ENCODE measurements around the gene ANO7. TPM values are rescaled to one million over a fixed set of nuclear protein-coding genes. Genes with fewer than 3 reads are reported as not detected.

ANO7 gene
- total and polyA plus RNA-seq, 11 donors = 0.67 to 3.0 (median 1.1) TPM

DNA sequence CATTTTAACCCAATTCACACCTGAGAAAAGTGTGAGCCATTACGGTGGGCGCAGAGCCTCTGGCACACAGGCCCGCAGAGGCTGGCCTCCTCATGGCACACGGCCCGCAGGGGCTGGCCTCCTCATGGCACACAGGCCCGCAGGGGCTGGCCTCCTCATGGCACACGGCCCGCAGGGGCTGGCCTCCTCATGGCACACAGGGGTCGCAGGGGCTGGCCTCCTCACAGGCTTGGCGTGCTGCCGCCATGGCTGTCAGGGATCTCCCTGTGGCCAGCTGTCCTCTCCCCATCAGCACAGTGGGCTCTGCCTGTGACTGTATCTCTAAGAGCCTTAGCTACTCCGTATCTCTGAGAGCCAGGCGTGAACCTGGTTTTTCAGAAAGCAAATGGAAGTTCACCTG, 24.6 kb downstream of the ANO7 start:
- H3K9me3 ChIP-seq = no peaks in the 10 kb centered on the region
- H3K4me3 ChIP-seq = no peak overlapping the region
- H3K4me1 ChIP-seq = peaks cover 0 to 5% (median 0%) of the 10 kb centered on the region in 12 donors
- no peak for DNase-seq
- H3K27ac ChIP-seq = no peak overlapping the region
- ATAC-seq = no peak
- intact Hi-C loops (cut with DNase I) = loop anchor here in 1 of 10 donors (5.0 to 10.0 kb wide), 2 partner anchors 61 to 108 kb away; partner anchors contain the start of genes MTERF4 and PPP1R7
- H3K36me3 ChIP-seq = no peaks in the 10 kb centered on the region
- no peak for TF ChIP-seq CTCF (IDR thresholded peaks at IDR 0.05)
- TF ChIP-seq POLR2A (IDR thresholded peaks at IDR 0.05) = no peak
- 79 to 86% (median 84%) methylated on average over 13 of the region's 13 CpGs for WGBS, 4 donors
- H3K27me3 ChIP-seq = no peaks in the 10 kb centered on the region

- H3K4me1 ChIP-seq = peaks cover 0 to 10% (median 2%) of the 10 kb centered on the region in 12 donors
- no peaks in the 10 kb centered on the region for H3K9me3 ChIP-seq
- H3K27ac ChIP-seq = no peak overlapping the region
- DNase-seq = no peak
- H3K36me3 ChIP-seq = no peaks in the 10 kb centered on the region
- H3K4me3 ChIP-seq = no peak overlapping the region
- H3K27me3 ChIP-seq = no peaks in the 10 kb centered on the region
- 65 to 71% (median 69%) methylated on average over 4 to 7 of the region's 7 CpGs for WGBS, 4 donors
- TF ChIP-seq POLR2A (IDR thresholded peaks at IDR 0.05) (no peak), CTCF (IDR thresholded peaks at IDR 0.05) (no peak)
- no peak for ATAC-seq
- intact Hi-C loops (cut with DNase I) = loop anchor here in 1 of 10 donors (5.0 to 10.0 kb wide), 2 partner anchors 61 to 109 kb away; partner anchors contain the start of genes MTERF4 and PPP1R7
These were observed 25.1 kb downstream of the ANO7 start for GRCh38 chr2:241213567-241213966.

- Histone ChIP-seq H3K27ac (no peak overlapping the region), H3K4me3 (no peak overlapping the region), H3K27me3 (no peaks in the 10 kb centered on the region), H3K9me3 (no peaks in the 10 kb centered on the region), H3K36me3 (no peaks in the 10 kb centered on the region), H3K4me1 (peaks cover 0 to 16% (median 9%) of the 10 kb centered on the region in 12 donors)
- ATAC-seq (no peak), DNase-seq (no peak)
- intact Hi-C loops (cut with DNase I) = loop anchor here in 1 of 10 donors (5.0 to 10.0 kb wide), 2 partner anchors 62 to 109 kb away; partner anchors contain the start of genes MTERF4 and PPP1R7
- TF ChIP-seq CTCF (IDR thresholded peaks at IDR 0.05) = no peak
- TF ChIP-seq POLR2A (IDR thresholded peaks at IDR 0.05) = no peak
- WGBS, 4 donors = 53 to 60% (median 57%) methylated on average over 5 to 10 of the region's 10 CpGs
These were observed 25.7 kb downstream of the ANO7 start for GRCh38 chr2:241214209-241214608.

- ATAC-seq = no peak
- H3K36me3 ChIP-seq = no peaks in the 10 kb centered on the region
- WGBS, 4 donors = 85 to 92% (median 89%) methylated on average over 9 to 12 of the region's 12 CpGs
- peaks cover 0 to 17% (median 10%) of the 10 kb centered on the region in 12 donors for H3K4me1 ChIP-seq
- TF ChIP-seq CTCF (IDR thresholded peaks at IDR 0.05) (no peak), POLR2A (IDR thresholded peaks at IDR 0.05) (no peak)
- intact Hi-C loops (cut with DNase I) = loop anchor here in 3 of 10 donors (5.0 to 10.0 kb wide), 4 partner anchors 62 to 367 kb away; partner anchors contain the start of genes PPP1R7 (in 2 of the 3) and MTERF4 (in 1 of the 3)
- H3K9me3 ChIP-seq = no peaks in the 10 kb centered on the region
- H3K27ac ChIP-seq = no peak overlapping the region
- H3K4me3 ChIP-seq = no peak overlapping the region
- no peaks in the 10 kb centered on the region for H3K27me3 ChIP-seq
- DNase-seq = no peak
These were observed 26.3 kb downstream of the ANO7 start for GRCh38 chr2:241214766-241215165.
